HUES48 (cell line): Measurements from ENCODE around the gene NHS.

ENCODE experiments used
- H3K27ac ChIP-seq: one replicate; pipeline ENCODE4 v1.7.0; 2013; ENCODE audit warnings: low read depth, low read length, inconsistent platforms
- H3K27me3 ChIP-seq: 2 replicates; pipeline ENCODE4 v1.6.1; 2013; ENCODE audit warnings: mild to moderate bottlenecking, low read length; ENCODE audit not compliant: control insufficient read depth, insufficient read depth
- H3K36me3 ChIP-seq: 2 replicates; pipeline ENCODE4 v1.6.1; 2013; ENCODE audit warnings: low read length; ENCODE audit not compliant: control insufficient read depth, insufficient read depth
- H3K4me1 ChIP-seq: 2 replicates; pipeline ENCODE4 v1.6.1; 2013; ENCODE audit warnings: mild to moderate bottlenecking, low read length; ENCODE audit not compliant: control insufficient read depth, insufficient read depth
- H3K4me3 ChIP-seq: 2 replicates; pipeline ENCODE4 v1.5.1; 2013; ENCODE audit warnings: mild to moderate bottlenecking, low read depth, low read length
- H3K9ac ChIP-seq: 2 replicates; pipeline ENCODE4 v1.6.1; 2013; ENCODE audit warnings: mild to moderate bottlenecking, low read depth, low read length, moderate library complexity
- H3K9me3 ChIP-seq: 2 replicates; pipeline ENCODE4 v1.6.1; 2013; ENCODE audit warnings: low read length; ENCODE audit not compliant: control insufficient read depth, insufficient read depth

NHS gene

GRCh38 chrX:17580539-17581152, 205.6 kb downstream of the NHS start:
- Histone ChIP-seq H3K36me3 (no peaks in the 10 kb centered on the region), H3K27me3 (peaks cover 2% of the 10 kb centered on the region; the same call in 1 of the 2 replicates), H3K27ac (no peak overlapping the region), H3K4me3 (no peak overlapping the region), H3K9me3 (no peaks in the 10 kb centered on the region), H3K4me1 (peaks cover 16% of the 10 kb centered on the region; the same call in 1 of the 2 replicates), H3K9ac (no peak overlapping the region)

GRCh38 chrX:17581641-17582040, 206.6 kb downstream of the NHS start:
- Histone ChIP-seq H3K4me1 (peaks cover 16% of the 10 kb centered on the region; the same call in 1 of the 2 replicates), H3K27ac (no peak overlapping the region), H3K36me3 (no peaks in the 10 kb centered on the region), H3K4me3 (no peak overlapping the region), H3K27me3 (peaks cover 2% of the 10 kb centered on the region; the same call in 1 of the 2 replicates), H3K9me3 (no peaks in the 10 kb centered on the region), H3K9ac (no peak overlapping the region)

GRCh38 chrX:17584248-17584681, 209.3 kb downstream of the NHS start:
- Histone ChIP-seq H3K27ac (no peak overlapping the region), H3K27me3 (no peaks in the 10 kb centered on the region), H3K9me3 (no peaks in the 10 kb centered on the region), H3K4me1 (peaks cover 25% of the 10 kb centered on the region), H3K36me3 (no peaks in the 10 kb centered on the region), H3K4me3 (no peak overlapping the region), H3K9ac (no peak overlapping the region)

DNA sequence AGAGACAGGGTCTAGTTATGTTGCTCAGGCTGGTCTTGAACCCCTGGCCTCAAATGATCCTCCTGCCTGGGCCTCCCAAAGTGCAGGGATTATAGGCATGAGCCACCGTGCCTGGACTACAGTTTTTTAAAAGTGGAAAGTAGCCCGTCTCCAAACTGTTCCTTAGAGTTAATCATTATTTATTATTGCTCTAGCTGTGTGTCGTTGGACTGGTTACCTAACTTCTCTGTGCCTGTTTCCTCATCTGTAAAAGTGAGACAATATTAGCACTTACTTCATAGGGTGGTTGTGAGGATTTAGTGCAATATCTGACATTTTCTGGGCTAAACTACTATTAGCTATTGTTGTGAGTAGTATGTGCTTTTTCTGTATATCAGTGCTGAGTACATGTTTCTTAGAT, 210.0 kb downstream of the NHS start:
- H3K4me1 ChIP-seq, result peaks cover 25% of the 10 kb centered on the region
- no peak overlapping the region for H3K27ac ChIP-seq
- H3K4me3 ChIP-seq, result no peak overlapping the region
- no peaks in the 10 kb centered on the region for H3K27me3 ChIP-seq
- no peaks in the 10 kb centered on the region for H3K36me3 ChIP-seq
- H3K9ac ChIP-seq, result no peak overlapping the region
- no peaks in the 10 kb centered on the region for H3K9me3 ChIP-seq

GRCh38 chrX:17587366-17587765, 212.4 kb downstream of the NHS start:
- no peak overlapping the region for H3K27ac ChIP-seq

GRCh38 chrX:17588303-17588702, 213.3 kb downstream of the NHS start:
- peaks cover 21% of the 10 kb centered on the region for H3K4me1 ChIP-seq
- no peak overlapping the region for H3K27ac ChIP-seq
- H3K4me3 ChIP-seq, result no peak overlapping the region

More at GRCh38 chrX:17587366-17587765, 212.4 kb downstream of the NHS start:
- Histone ChIP-seq H3K9me3 (no peaks in the 10 kb centered on the region), H3K4me1 (peaks cover 21% of the 10 kb centered on the region), H3K27me3 (no peaks in the 10 kb centered on the region), H3K36me3 (no peaks in the 10 kb centered on the region), H3K9ac (no peak overlapping the region), H3K4me3 (no peak overlapping the region; the same call in 1 of the 2 replicates)

GRCh38 chrX:17590892-17591740, 216.1 kb downstream of the NHS start:
- Histone ChIP-seq H3K9ac (no peak overlapping the region), H3K27me3 (peaks cover 3% of the 10 kb centered on the region), H3K4me3 (no peak overlapping the region), H3K4me1 (peaks cover 13% of the 10 kb centered on the region), H3K36me3 (no peaks in the 10 kb centered on the region), H3K27ac (no peak overlapping the region), H3K9me3 (no peaks in the 10 kb centered on the region)

More at GRCh38 chrX:17588303-17588702, 213.3 kb downstream of the NHS start:
- no peaks in the 10 kb centered on the region for H3K27me3 ChIP-seq
- no peak overlapping the region for H3K9ac ChIP-seq
- no peaks in the 10 kb centered on the region for H3K9me3 ChIP-seq
- H3K36me3 ChIP-seq, result no peaks in the 10 kb centered on the region

DNA sequence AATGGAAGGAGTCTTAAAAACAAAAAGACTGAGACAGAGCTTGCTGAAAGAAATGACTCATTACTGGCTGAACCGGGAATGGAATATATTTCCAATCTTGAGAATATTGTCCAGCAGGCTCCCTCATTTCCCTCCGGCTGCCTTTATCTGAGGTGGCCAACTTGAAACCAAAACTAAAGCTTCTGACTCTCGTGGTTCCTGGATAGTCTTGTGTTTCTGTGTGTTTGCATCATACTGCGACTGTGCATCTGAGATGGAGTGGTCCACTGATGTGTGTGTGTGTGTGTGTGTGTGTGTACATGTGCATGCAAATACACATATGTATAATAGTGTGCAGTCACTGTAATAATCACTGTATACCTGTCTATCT, 216.7 kb downstream of the NHS start:
- Histone ChIP-seq H3K27ac (no peak overlapping the region), H3K9ac (no peak overlapping the region), H3K27me3 (peaks cover 3% of the 10 kb centered on the region), H3K36me3 (no peaks in the 10 kb centered on the region), H3K9me3 (no peaks in the 10 kb centered on the region), H3K4me1 (peaks cover 13% of the 10 kb centered on the region), H3K4me3 (no peak overlapping the region)

DNA sequence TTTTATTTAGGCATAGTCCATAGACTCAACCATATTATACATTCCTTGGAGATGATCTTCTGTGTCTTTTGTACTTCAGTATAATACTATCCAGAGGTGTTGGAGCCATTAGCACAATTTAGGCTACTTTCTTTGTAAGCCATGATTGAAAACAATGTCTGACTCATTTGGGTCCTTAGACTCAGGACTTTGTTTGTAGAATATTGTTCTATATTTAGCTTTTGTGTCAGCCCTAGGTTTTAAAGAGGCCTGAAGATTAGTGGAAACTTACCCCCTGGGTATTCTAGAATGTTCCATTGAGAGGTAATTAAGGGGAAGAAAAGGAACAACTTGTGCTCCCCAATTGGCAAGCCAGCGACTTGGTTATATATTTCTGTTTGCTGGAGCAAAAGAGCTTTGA, 217.1 kb downstream of the NHS start:
- Histone ChIP-seq H3K9me3 (no peaks in the 10 kb centered on the region), H3K4me1 (peaks cover 13% of the 10 kb centered on the region), H3K27ac (no peak overlapping the region), H3K4me3 (no peak overlapping the region), H3K27me3 (peaks cover 3% of the 10 kb centered on the region), H3K9ac (no peak overlapping the region), H3K36me3 (no peaks in the 10 kb centered on the region)

- peaks cover 9% of the 10 kb centered on the region for H3K27me3 ChIP-seq
- H3K4me3 ChIP-seq, result no peak overlapping the region
- H3K9me3 ChIP-seq, result no peaks in the 10 kb centered on the region
- no peaks in the 10 kb centered on the region for H3K36me3 ChIP-seq
- no peak overlapping the region for H3K27ac ChIP-seq
- H3K9ac ChIP-seq, result no peak overlapping the region
- peaks cover 6% of the 10 kb centered on the region; the same call in 1 of the 2 replicates for H3K4me1 ChIP-seq
Observed at GRCh38 chrX:17594693-17595092, 219.7 kb downstream of the NHS start.

DNA sequence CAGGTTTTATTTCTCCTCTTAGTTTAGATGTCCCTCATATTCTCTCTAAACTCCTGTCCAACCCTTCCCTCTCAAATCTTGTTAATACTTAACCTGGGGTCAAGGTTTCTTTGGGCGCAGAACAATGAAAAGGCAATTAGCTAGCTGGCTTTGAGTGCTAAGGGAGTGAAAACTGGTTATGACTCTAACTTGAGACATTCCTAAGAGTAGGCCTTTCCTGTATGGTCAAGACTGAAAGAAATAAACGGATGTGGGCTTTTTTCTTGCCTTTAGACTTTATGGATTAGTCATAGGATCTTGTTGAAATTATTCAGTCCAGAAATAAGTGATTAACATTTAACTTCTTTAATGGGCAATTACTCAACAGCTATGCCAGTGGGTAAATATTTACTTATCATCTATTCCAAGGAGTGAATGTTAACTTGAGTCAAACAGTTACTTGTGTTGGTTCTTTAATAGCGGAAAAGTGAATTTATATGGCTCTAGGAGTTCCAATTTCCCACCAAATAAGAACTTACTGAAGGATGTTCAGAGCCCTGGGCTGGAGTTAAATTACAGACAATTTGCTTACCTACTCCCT, 220.5 kb downstream of the NHS start:
- no peak overlapping the region for H3K27ac ChIP-seq
- H3K4me1 ChIP-seq, result peaks cover 14% of the 10 kb centered on the region
- peaks cover 17% of the 10 kb centered on the region for H3K27me3 ChIP-seq

More for the DNA sequence above, 220.5 kb downstream of the NHS start:
- no peak overlapping the region for H3K4me3 ChIP-seq
- no peak overlapping the region for H3K9ac ChIP-seq
- no peaks in the 10 kb centered on the region for H3K9me3 ChIP-seq
- no peaks in the 10 kb centered on the region for H3K36me3 ChIP-seq
